ENCODE measurements around the gene ACAP1.
"Not testable (repeated sequence)": the region's sequence is repeated elsewhere in the genome, so short reads cannot be mapped to it uniquely, and the experiment has no call there.

ACAP1 gene

GRCh38 chr17:7356756-7357155 lies 20.4 kb downstream of the ACAP1 start:
- DNase-seq, result no peak

GRCh38 chr17:7357381-7357780 lies 21.1 kb downstream of the ACAP1 start:
- DNase-seq, result no peak

- DNase-seq, result no peak
Observed at GRCh38 chr17:7361906-7362305, 25.6 kb downstream of the ACAP1 start.

- no peak for DNase-seq
Observed at GRCh38 chr17:7363311-7363710, 27.0 kb downstream of the ACAP1 start.

GRCh38 chr17:7365963-7366362 lies 29.6 kb downstream of the ACAP1 start:
- not testable (repeated sequence) for DNase-seq

GRCh38 chr17:7367083-7367482 lies 30.8 kb downstream of the ACAP1 start:
- DNase-seq, result no peak

GRCh38 chr17:7367918-7368598 lies 31.7 kb downstream of the ACAP1 start:
- DNase-seq, result no peak

GRCh38 chr17:7368599-7368994 lies 32.3 kb downstream of the ACAP1 start:
- DNase-seq, result not testable (repeated sequence)

GRCh38 chr17:7369825-7370224 lies 33.5 kb downstream of the ACAP1 start:
- DNase-seq, result no peak

- DNase-seq, result no peak
Observed at GRCh38 chr17:7370853-7371252, 34.5 kb downstream of the ACAP1 start.

- DNase-seq, result no peak
Observed at GRCh38 chr17:7374353-7374752, 38.0 kb downstream of the ACAP1 start.

- DNase-seq, result no peak
Observed at GRCh38 chr17:7379134-7379533, 42.8 kb downstream of the ACAP1 start.

GRCh38 chr17:7380321-7380720 lies 44.0 kb downstream of the ACAP1 start:
- DNase-seq, result no peak

GRCh38 chr17:7380855-7381683 lies 44.7 kb downstream of the ACAP1 start, which contains the start of gene TNK1:
TNK1 (plus strand) TSS chr17:7381089; CDS start chr17:7382927, 1,838 bp downstream.
- no peak for DNase-seq

GRCh38 chr17:7382901-7383300 lies 46.6 kb downstream of the ACAP1 start:
- DNase-seq, result no peak

GRCh38 chr17:7383371-7383741 lies 47.0 kb downstream of the ACAP1 start:
- DNase-seq, result no peak

GRCh38 chr17:7383742-7384488 lies 47.6 kb downstream of the ACAP1 start:
- no peak for DNase-seq

GRCh38 chr17:7384489-7385081 lies 48.3 kb downstream of the ACAP1 start:
- no peak for DNase-seq

- no peak for DNase-seq
Observed at GRCh38 chr17:7388856-7389255, 52.5 kb downstream of the ACAP1 start.

GRCh38 chr17:7389924-7390910 lies 53.9 kb downstream of the ACAP1 start:
- DNase-seq, result no peak

- DNase-seq, result no peak
Observed at GRCh38 chr17:7391307-7391706, 55.0 kb downstream of the ACAP1 start.
